ENCODE results near the gene TMED1.
"Not testable (repeated sequence)": the region's sequence is repeated elsewhere in the genome, so short reads cannot be mapped to it uniquely, and the experiment has no call there.

Gene TMED1

DNA sequence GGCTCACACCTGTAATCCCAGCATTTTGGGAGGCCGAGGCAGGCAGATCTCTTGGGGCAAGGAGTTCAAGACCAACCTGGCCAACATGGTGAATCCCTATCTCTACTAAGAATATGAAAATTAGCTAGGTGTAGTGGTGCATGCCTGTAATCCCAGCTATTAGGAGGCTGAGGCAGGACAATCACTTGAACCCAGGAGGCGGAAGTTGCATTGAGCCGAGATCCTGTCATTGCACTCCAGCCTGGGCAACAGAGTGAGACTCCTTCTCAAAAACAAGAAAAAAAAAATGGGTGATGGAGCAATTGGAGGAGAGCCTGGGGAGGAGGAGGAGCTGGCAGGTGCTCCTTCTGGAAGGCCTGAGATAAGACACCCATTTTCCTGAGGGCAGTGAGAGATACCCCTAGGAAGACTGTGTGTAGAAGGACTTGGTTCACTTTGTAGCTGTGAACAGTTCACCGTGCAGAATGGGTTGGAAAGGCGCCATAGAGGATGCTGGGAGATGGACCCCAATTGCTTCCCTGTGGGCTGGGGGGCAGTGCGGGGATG, 26.6 kb upstream of the TMED1 start:
- no peak for DNase-seq (ENCODE audit: low read depth, low spot score)

DNA sequence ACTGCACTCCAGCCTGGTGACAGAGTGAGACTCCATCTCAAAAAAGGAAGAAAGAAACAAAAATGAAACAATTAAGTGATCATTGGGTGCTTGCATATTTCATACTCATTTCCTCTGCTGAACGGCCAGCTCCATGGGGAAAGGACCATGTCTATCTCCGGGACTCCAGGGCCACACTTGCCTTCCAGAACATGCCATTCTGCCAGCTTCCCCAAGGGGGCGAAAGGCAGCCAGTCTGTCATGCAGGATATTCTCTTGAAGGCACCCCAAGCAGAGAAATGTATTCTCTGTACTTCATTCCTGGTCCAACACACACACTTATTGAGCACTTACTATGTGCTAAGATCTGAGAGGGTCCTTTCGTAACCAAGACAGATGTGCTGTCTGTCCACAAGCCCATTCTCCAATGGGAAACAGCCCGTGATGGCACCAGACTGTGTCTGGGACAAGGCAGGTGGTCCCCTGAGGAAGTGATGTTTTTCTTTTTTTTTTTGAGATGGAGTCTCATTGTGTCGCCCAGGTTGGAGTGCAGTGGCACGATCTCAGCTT, 25.2 kb upstream of the TMED1 start:
- no peak for DNase-seq (ENCODE audit: low read depth, low spot score)

DNA sequence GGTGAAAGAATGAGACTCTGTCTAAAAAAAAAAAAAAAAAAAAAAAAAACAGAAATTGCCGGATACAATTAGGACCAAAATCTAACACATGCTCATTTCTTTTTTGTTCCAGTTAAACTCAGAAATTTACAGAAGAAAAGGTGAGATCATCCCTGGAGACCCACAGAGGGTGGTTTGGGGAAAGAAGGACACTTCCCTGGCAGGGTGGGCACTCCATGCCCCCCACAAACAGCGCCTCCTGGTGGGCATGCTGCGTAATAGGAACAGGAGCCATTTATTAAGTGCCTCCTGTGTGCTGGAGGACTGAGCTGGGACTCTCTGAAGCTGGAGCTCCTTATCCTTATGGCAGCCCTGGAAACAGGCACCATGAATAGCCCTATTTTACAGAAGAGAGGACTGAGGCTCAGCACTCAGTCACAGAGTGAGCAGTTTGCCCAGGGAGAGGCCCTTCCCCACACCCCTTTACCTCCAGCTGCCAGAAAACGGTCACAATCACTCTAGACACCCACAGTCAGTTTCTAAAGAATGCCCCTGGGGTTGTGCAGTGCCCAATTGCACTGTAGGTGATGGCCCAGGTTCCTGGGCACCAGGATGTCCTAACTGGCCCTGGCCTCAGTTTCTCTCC, 22.3 kb upstream of the TMED1 start:
- no peak for DNase-seq (ENCODE audit: low read depth, low spot score)

DNA sequence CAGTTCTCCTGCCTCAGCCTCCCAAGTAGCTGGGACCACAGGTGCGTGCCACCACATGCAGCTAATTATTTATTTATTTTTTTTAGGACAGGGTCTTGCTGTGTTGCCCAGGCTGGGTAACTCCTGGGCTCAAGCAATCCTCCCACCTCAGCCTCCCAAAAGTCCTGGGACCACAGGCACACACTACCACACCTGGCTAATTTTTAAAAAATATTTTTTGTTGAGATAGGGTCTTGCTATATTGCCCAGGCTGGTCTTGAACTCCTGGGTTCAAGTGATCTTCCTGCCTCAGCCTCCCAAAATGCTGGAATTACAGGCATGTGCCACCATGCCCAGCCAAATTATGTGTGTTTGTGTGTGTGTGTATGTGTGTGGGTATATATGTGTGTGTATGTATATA, 20.9 kb upstream of the TMED1 start:
- not testable (repeated sequence) for DNase-seq (ENCODE audit: low read depth, low spot score)

DNA sequence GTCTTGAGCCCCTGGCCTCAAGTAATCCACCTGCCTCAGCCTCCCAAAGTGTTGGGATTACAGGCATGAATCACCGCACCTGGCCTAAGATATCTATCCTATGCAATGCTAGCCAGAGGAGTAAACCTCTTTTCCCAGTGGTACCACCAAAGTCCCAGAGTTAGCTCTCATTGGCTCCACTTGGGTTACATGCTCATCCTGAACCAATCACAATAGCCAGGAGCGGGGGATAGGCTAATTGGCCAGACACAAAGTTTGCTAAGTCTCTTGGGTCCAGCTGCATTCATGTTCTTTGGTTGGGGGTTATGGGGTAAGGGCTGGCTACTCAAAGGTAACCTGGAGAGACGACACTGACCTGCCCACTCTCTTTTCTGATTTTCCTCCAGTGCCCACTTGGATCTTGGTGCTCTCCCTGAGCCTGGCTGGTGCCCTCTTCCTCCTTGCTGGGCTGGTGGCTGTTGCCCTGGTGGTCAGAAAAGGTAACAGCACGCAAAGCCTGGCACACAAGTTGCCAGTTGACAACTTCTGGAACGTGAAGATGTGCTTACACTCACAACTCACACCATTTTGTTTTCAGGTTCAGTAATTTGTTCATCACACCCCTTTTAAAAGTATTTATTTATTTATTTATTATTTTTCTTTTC, 20.0 kb upstream of the TMED1 start:
- DNase-seq (ENCODE audit: low read depth, low spot score), result no peak

DNA sequence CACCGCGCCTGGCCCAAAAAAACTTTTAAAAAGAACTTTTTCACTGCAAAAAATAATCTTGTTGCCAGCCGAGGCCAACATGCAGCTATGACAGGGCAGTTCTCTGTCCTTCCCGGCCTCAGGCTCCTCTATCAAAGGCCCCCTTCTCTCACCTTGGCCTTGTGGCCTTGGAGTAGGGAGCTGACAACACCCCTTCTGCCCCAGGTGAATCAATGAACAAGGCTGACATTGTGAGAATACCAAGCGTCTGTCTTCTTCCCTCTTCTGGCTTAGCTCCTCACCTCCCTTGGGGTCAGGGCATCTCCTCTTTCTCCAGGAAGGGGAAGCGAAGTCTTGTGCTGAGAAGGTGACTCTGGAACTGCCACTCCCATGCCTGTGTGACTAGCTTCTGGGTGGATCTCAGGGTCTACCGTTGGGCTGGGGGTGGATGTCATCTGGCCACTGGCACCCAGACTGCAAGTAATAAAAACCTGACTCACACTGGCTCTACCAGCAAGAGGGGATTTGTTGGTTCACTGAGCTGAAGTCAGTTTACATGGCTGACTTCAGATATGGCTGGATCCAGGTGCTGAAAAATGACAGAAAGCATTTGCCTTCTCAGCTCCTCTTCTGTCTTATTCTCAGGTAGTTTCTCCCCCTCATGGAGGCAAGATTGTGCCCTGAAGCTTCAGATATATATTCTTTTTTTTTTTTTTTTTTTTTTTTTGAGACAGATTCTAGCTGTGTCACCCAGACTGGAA, 18.5 kb upstream of the TMED1 start:
- DNase-seq (ENCODE audit: low read depth, low spot score), result no peak

DNA sequence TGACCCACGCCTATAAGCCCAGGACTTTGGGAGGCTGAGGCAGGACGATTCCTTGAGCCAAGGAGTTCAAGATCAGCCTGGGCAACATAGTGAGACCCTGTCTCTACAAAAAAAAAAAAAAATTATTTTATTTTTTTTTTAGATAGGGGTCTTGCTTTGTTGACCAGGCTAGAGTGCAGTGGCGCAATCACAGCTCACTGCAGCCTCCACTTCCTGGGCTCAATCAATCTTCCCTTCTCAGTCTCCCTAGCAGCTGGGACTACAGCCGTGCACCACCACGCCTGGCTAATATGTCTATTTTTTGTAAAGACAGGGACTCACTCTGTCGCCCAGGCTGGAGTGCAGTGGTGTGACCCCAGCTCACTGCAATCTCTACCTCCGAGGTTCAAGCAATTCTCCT, 16.9 kb upstream of the TMED1 start:
- DNase-seq (ENCODE audit: low read depth, low spot score), result no peak

DNA sequence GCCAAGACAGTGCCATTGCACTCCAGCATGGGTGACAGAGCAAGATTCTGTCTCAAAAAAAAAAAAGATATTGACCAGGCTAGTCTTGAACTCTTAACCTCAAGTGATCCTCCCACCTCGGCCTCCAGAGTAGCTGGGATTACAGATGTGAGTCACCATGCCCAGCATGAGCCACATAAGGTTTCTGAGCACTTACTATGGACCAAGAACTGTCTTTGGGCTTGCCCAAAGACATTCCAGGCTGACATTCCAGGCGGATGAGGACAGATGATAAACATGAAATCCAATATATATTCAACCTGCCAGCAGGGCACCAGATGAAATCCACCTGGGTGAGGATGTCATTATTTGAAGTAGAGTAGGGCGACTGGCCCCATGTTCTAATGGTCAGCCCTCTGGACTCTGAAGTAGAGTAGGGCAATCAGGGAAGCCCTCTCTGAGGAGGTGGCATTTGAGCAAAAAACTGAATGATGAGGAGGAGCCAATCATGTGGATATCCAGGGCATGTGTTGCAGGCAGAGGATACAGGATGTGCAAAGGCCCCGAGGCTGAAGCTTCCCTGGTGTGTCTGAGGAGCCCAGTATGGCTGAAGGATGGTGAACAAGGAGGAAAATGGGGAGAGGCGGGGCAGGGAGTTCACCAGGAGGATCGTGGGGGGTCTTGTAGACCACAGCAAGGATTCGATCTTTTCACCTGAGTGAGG, 16.2 kb upstream of the TMED1 start:
- DNase-seq (ENCODE audit: low read depth, low spot score), result no peak

DNA sequence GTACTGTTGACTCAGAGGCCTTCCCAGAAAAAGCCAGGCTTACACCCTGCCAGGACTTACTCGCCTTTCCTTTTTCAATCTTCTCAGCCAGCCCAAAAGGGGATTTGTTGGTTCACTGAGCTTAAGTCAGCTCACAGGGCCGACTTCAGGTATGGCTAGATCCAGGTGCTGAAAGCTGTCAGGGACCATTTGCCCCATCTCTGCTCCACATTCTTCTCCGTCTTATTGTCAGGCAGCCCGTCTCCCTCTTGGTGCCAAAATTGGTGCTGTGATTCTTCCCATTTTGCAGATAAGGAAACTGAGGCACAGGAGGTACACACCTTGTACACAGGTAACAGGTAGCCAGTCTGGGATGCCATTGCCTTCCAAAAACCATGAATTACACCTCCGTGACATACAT, 14.6 kb upstream of the TMED1 start:
- no peak for DNase-seq (ENCODE audit: low read depth, low spot score)

DNA sequence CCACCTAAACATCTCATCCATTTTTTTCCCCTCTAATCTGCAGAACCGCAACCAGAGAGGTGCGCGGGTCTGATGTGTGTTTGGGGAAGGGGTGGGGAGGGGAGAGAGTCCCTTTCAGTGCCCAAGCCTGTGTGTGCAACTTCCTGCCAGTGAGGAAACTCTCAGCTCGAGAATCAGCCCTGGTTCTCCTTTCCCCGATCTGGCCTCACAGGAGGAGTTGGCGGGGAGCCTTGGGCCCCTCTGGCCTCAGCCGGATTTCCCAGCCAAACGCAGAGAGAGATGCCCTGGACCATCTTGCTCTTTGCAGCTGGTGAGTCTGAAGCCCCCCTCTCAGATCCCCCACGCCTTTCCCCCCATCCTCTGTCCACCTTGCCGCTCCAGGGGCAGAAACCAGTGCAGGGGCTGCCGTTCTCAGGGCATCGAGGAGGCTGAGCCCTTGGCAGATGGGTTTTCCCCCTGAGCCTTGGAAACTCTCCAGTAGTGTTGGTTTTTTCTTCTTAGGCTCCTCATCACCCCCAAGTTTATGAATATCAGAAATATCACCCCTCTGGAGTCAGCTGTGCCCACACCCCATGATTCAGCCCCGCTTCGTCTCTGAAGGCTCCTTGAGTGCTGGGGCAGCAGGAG, 12.3 kb upstream of the TMED1 start, which contains the start of gene C19orf38:
Gene C19orf38 (plus strand): TSS at position 186 of the 627 bp plus-strand sequence. CDS start 94 bp downstream, at position 280.
- DNase-seq (ENCODE audit: low read depth, low spot score), result no peak

DNA sequence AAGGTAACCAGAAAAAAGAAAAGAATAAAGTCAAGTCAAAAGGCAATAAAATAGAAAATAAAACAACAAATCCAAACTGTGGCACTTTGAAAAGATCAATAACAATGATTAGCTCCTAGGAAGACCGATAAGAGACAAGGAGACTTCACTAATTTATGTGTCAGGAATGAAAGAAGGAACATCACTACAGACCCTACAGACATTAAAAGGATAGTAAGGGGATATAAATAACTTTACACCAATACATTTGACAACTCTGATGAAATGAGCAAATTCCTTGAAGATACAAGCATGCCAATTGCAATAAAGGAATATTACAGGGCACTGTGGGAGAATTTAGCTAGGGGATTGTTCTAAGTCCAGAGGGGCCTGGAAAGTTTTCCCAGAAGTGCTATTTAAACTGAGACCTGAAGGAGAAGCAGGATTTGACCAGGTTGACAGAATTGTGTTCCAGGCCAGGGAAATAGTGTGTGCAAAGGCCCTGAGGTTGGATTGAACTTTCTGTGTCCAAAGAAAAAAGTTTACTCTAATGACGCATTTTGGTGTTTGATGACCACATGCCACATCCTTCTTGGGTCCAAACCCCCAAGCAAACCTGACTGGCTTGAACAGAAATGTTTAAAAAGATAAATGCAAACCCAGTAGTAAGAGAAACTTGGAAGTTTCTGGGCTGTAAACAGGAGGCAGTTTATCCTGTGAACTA, 10.6 kb upstream of the TMED1 start:
- no peak for DNase-seq (ENCODE audit: low read depth, low spot score)

DNA sequence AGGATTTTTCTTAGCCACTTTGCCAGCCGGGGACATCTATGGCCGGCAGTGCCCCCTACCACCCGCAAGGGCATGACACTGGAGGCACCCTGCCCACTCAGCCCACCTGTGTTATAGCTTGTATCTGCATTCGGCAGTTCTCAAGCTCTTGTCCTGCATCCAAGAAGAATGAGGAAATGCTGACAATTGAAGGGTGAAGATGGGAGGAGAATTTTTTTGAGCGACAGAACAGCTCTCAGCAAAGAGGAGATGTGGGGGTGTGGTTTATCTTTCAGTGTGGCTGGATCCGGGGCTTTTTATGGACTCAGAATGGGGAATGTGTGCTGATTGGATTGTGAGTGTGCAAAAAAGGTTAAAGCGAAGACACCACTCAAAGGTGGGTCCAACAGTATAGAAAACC, 6.8 kb upstream of the TMED1 start:
- DNase-seq (ENCODE audit: low read depth, low spot score), result no peak

DNA sequence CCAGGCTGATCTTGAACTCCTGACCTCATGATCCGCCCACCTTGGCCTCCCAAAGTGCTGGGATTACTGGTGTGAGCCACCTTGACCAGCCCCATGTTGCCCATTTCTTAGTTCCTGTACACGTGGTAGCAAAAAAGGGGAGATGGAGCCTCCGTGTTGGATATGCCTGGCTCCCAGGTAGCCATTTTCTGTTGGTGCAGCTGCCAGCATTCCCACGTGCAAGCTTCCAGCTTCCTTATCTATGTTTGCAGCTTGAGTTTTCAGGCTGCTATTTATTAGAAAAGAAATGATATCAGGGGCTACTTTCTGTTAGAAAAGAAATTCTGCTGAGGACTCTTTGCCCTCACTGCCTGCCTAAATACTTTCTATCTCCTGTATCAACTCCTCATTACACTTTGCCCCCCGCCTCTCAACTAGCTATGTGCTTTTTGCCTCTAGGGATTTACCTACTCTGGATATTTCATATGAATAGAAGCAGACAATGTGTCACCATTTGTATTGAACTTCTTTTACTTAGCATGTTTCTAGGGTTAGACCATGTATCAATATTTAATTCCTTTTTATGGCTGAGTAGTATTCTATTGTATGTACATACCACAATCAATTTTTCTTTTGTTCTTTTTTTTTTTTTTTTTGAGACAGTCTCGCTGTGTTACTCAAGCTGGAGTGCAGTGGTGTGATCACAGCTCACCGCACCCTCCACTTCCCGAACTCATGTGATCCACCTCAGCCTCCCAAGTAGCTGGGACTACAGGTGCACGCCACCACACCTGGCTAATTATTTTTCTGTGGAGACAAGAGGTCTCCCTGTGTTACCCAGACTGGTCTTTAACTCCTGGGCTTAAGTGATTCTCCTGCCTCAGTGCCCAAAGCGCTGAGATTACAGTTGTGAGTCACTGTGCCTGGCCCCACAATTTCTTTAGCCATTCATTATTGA, 3.4 kb upstream of the TMED1 start:
- DNase-seq (ENCODE audit: low read depth, low spot score), result no peak

DNA sequence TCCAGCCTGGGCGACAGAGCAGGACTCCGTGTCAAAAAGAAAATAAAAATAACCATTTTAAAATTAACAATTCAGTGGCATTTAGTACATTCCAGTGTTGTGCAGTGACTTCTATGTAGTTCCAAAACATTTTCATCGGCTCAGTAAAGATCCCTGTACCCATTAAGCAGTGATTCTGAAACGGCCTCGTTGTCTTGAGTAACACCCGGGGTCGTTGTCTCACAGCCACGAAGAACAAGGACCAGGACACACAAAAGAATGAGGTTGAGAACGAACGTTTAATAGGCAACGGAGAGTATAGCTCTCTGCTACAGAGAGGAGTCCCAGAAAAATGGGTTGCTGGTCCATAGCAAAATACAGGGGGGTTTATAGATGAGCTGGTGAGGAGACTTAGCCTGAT, 2.4 kb upstream of the TMED1 start:
- DNase-seq (ENCODE audit: low read depth, low spot score), result no peak

DNA sequence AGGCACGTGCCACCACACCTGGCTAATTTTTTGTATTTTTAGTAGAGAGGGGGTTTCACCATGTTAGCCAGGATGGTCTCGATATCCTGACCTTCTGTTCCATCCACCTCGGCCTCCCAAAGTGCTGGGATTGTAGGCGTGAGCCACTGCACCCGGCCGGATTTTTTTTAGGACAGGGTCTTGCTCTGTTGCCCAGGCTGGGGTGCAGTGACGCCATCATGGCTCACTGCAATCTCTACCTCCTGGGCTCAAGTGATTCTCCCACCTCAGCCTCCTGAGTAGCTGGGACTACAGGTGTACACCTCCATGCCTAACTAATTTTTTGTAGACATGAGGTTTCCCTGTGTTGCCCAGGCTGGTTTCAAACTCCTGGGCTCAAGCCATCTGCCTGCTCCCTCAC, 1.6 kb upstream of the TMED1 start:
- DNase-seq (ENCODE audit: low read depth, low spot score), result not testable (repeated sequence)

DNA sequence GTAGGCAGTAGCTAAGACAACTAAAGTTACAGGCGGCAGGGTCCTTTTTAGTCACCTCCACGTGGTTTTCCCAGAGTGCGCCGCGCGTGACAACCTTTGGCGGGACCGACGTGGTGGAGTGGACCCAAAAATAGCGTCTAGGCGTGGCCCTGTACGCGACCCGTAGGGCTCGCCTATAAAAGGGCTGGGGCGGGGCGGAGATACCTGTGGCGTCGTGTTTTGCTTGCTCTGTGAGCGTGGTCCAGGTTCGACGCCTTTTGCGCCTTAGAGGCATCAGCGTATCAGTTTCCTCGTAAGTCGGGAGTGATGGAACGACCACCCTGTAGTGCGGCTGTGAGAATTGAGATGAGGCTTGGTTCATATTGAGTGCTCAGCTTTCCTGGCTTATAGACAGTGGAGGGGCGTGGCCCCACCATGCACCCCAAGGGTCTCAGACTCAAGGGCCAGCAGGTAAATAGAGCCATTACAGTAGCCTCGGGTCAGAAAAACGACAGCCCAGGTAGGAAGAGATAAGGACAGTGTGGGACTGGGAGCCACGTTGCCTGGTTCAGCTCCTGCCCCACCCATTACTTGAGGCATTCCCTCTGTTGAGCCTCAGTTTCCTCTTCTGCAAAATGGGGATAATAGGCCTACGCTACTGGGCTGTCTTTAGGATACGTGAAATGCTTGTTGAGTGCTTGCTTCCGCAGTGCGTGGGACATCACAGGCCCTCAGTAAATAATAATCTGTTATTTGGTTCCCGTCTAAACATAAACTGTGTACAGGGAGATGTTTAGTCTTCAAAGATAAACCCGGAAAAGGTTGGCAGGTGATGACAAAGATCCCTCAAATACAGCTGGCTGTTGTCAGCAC, 693 bp upstream of the TMED1 start:
- DNase-seq (ENCODE audit: low read depth, low spot score), result peak; percentile 64

DNA sequence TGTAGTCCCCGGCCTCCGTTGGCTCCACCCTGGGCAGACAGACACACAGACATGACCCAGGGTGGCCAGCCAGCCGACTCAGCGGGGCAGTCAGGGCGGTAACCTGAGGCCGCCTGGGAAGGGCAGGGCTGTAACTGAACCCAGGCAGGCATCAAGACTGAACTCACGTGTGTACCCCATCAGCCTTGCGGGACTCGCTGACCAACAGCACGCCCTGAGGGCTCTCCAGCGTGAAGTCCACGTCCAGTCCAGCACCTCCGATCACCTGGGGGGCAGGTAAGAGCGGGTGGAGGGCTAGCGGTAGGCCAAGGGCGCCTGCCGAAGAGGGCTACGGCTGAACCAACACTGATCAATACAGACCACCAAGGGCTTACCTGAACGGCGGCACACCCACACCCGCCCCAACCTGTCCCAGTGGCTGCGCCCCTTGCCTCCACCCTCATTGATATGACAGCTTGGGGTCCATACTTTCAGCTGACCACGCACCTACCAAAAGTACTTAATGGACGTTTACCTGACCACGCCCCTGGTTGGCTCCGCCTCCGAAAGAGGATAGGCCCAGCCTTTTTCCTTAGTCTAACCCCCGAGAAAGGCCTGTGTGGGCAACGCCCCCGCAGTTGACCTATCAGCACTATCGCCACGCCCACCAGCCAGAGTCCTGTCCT, 791 bp downstream of the TMED1 start:
- DNase-seq (ENCODE audit: low read depth, low spot score), result no peak

DNA sequence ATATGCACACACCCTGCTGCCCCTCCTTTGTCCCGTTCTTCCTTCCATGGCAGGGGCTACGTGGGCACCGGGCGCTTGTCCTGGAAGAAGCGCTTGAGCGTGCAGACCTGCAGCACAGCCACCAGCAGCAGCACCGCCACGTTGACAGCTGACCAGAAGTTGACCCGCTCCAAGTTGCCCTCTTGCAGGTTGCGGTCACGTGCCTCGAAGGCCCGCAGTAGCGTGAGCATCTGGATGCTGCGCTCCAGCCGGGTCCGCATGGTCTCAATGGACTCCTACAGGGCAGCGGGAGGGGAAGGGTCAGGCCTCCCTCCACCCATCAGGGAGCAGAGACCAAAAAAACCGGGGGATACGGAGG, 3.1 kb downstream of the TMED1 start:
- DNase-seq (ENCODE audit: low read depth, low spot score), result no peak
